Keratinocyte (primary cell): ENCODE data around the gene RNF125. TPM values are rescaled to one million over a fixed set of nuclear protein-coding genes. Genes with fewer than 3 reads are reported as not detected.

ENCODE experiments used
- DNase-seq: peaks from one replicate; pipeline ENCODE4 v3.0.0-alpha.2; 2011; ENCODE audit warnings: low read depth, missing footprints, low spot score
- FAIRE-seq: peaks from 2 replicates; lab custom pipeline; 2011; peaks lifted over from hg19 to GRCh38; lab: Jason Lieb, UNC
- H2AFZ ChIP-seq: 2 replicates; pipeline ENCODE4 v1.6.0; 2012; ENCODE audit warnings: low read length, control low read depth, inconsistent platforms; ENCODE audit not compliant: control insufficient read depth
- H3K27ac ChIP-seq: 2 replicates; pipeline ENCODE4 v1.5.1; 2011; ENCODE audit warnings: low read length; ENCODE audit not compliant: control insufficient read depth, insufficient read depth
- H3K27me3 ChIP-seq: 3 replicates; pipeline ENCODE4 v1.6.0; 2011; ENCODE audit warnings: low read length; ENCODE audit not compliant: control insufficient read depth, insufficient read depth; ENCODE audit errors: extremely low read depth
- H3K36me3 ChIP-seq, 2 experiments: 2 replicates in 1 of 2; 3 replicates in 1 of 2; pipeline ENCODE4 v1.5.1; 2011; ENCODE audit warnings: low read length in 2 of 2, mild to moderate bottlenecking in 1 of 2; ENCODE audit not compliant: control insufficient read depth in 2 of 2, insufficient read depth in 2 of 2; ENCODE audit errors: extremely low read depth in 1 of 2
- H3K4me1 ChIP-seq: 3 replicates; pipeline ENCODE4 v1.5.1; 2011; ENCODE audit warnings: low read length; ENCODE audit not compliant: control insufficient read depth, insufficient read depth; ENCODE audit errors: extremely low read depth
- H3K4me2 ChIP-seq: 3 replicates; pipeline ENCODE4 v1.6.0; 2011; ENCODE audit warnings: low read depth, low read length; ENCODE audit not compliant: control insufficient read depth, insufficient read depth; ENCODE audit errors: extremely low read depth
- H3K4me3 ChIP-seq, 3 experiments: fragments of 200-600 bp in 1 of 3; sonication (generic) in 1 of 3; 2 replicates in 2 of 3; 3 replicates in 1 of 3; pipeline ENCODE4 v1.5.1; 2011 to 2016; ENCODE audit warnings: low read length in 3 of 3, mild to moderate bottlenecking in 3 of 3, control low read depth in 2 of 3, inconsistent platforms in 1 of 3, low read depth in 1 of 3, mixed read lengths in 1 of 3, mixed run types in 1 of 3, moderate library complexity in 1 of 3; ENCODE audit not compliant: control insufficient read depth in 2 of 3, insufficient read depth in 2 of 3; ENCODE audit errors: extremely low read depth in 1 of 3
- H3K79me2 ChIP-seq: 2 replicates; pipeline ENCODE4 v1.6.0; 2012; ENCODE audit warnings: low read length; ENCODE audit not compliant: control insufficient read depth, insufficient read depth
- H3K9ac ChIP-seq: 3 replicates; pipeline ENCODE4 v1.6.0; 2011; ENCODE audit warnings: low read length; ENCODE audit not compliant: control insufficient read depth, insufficient read depth; ENCODE audit errors: extremely low read depth
- H3K9me1 ChIP-seq: 3 replicates; pipeline ENCODE4 v1.6.0; 2011; ENCODE audit warnings: low read length; ENCODE audit not compliant: control insufficient read depth, insufficient read depth; ENCODE audit errors: extremely low read depth
- H3K9me3 ChIP-seq: 2 replicates; pipeline ENCODE4 v1.5.1; 2012; ENCODE audit warnings: low read depth, low read length; ENCODE audit not compliant: control insufficient read depth
- H4K20me1 ChIP-seq: 3 replicates; pipeline ENCODE4 v1.6.0; 2011; ENCODE audit warnings: low read length; ENCODE audit not compliant: control insufficient read depth, insufficient read depth; ENCODE audit errors: extremely low read depth
- CTCF ChIP-seq, 3 experiments: IDR thresholded peaks in 1 of 3; conservative IDR thresholded peaks in 1 of 3; optimal IDR thresholded peaks in 1 of 3; 2 replicates in 2 of 3; 3 replicates in 1 of 3; pipeline versions ENCODE3 to v1.5.1; 2011; ENCODE audit warnings: low read length in 3 of 3, mild to moderate bottlenecking in 3 of 3, moderate library complexity in 2 of 3, control low read depth in 1 of 3, inconsistent platforms in 1 of 3; ENCODE audit not compliant: insufficient read depth in 2 of 3; ENCODE audit errors: extremely low read depth in 1 of 3
- EZH2 ChIP-seq: IDR thresholded peaks from one replicate; pipeline ENCODE4 v1.6.1; 2012; ENCODE audit warnings: inconsistent platforms, mild to moderate bottlenecking, low read length, moderate library complexity
- dilution Hi-C: fragments of 300-500 bp; cut with MboI; formaldehyde crosslinking; loops from one replicate; pipeline ENCODE4 v1.7.0; 2020; ENCODE audit warnings: low sequenced_read_pairs; ENCODE audit not compliant: extremely low pct_ligation_motif_present
- polyA plus RNA-seq, 5 experiments: library from polyadenylated mRNA; depleted of rRNA in 3 of 5; stranded (reverse) in 3 of 5; stranded (forward) in 1 of 5; unstranded in 1 of 5; fragments of >200 nt; gene quantifications; 1 replicate in 1 of 5; 2 replicates in 3 of 5; 3 replicates in 1 of 5; pipeline versions ENCODE4 v1.2.1 to v1.2.3, GENCODE V29; 2011 to 2012; ENCODE audit warnings: missing spikeins in 2 of 5, low read depth in 1 of 5, low replicate concordance in 1 of 5

Gene RNF125
- polyA plus RNA-seq, 1 donor (not counting 4 experiments of a cell fraction or from before 2014, with no cell fraction given) = 4.5 TPM

GRCh38 chr18:32095192-32095899 is 76.7 kb downstream of the RNF125 start:
- Histone ChIP-seq H3K36me3 (peaks cover 0 to 5% of the 10 kb centered on the region in 2 experiments), H3K9me1 (no peaks in the 10 kb centered on the region), H4K20me1 (peaks cover 2% of the 10 kb centered on the region), H3K9ac (no peak overlapping the region), H3K9me3 (no peaks in the 10 kb centered on the region), H2AFZ (no peak overlapping the region), H3K4me1 (peaks cover 12% of the 10 kb centered on the region), H3K4me3 (no peak overlapping the region), H3K79me2 (peaks cover 74% of the 10 kb centered on the region), H3K27me3 (no peaks in the 10 kb centered on the region), H3K4me2 (no peak overlapping the region), H3K27ac (no peak overlapping the region)
- FAIRE-seq = no peak
- DNase-seq = no peak
- no peak for TF ChIP-seq EZH2
- no peak for TF ChIP-seq CTCF (optimal IDR thresholded peaks at IDR 0.05 in 1 of 3, IDR thresholded peaks at IDR 0.05 in 1 of 3, conservative IDR thresholded peaks at IDR 0.05 in 1 of 3; ENCODE audit: extremely low read depth in 1 of 3, insufficient read depth in 2 of 3, low read length in 3 of 3)
- dilution Hi-C loops = no loop called here

DNA sequence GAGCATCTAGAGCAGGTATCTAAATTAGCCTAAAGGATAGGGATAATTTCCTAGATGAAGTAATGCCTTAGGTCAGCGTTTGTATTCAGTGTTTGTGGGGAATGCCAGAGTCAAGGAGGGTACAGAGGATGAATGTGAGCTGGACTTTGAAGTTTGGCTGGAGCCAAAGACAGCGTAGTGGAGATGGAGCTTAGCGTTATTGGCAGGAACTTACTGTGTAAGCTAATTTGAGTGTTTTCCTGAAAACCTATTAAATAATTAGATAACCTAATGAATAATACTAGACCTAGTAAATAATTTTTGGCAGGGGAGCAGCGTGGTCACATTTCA is 77.2 kb downstream of the RNF125 start:
- Histone ChIP-seq H3K9me3 (no peaks in the 10 kb centered on the region), H3K9me1 (no peaks in the 10 kb centered on the region), H4K20me1 (peaks cover 2% of the 10 kb centered on the region), H3K4me2 (no peak overlapping the region), H3K4me1 (peaks cover 12% of the 10 kb centered on the region), H3K36me3 (peaks cover 0 to 5% of the 10 kb centered on the region in 2 experiments), H2AFZ (no peak overlapping the region), H3K79me2 (peaks cover 79% of the 10 kb centered on the region), H3K9ac (no peak overlapping the region), H3K27me3 (no peaks in the 10 kb centered on the region), H3K27ac (no peak overlapping the region), H3K4me3 (no peak overlapping the region)
- DNase-seq (no peak), FAIRE-seq (no peak)
- TF ChIP-seq CTCF (optimal IDR thresholded peaks at IDR 0.05 in 1 of 3, IDR thresholded peaks at IDR 0.05 in 1 of 3, conservative IDR thresholded peaks at IDR 0.05 in 1 of 3; ENCODE audit: extremely low read depth in 1 of 3, insufficient read depth in 2 of 3, low read length in 3 of 3) (no peak), EZH2 (no peak)
- dilution Hi-C loops = no loop called here
